ENCODE results near the gene ARPC1A.

The ARPC1A gene

DNA sequence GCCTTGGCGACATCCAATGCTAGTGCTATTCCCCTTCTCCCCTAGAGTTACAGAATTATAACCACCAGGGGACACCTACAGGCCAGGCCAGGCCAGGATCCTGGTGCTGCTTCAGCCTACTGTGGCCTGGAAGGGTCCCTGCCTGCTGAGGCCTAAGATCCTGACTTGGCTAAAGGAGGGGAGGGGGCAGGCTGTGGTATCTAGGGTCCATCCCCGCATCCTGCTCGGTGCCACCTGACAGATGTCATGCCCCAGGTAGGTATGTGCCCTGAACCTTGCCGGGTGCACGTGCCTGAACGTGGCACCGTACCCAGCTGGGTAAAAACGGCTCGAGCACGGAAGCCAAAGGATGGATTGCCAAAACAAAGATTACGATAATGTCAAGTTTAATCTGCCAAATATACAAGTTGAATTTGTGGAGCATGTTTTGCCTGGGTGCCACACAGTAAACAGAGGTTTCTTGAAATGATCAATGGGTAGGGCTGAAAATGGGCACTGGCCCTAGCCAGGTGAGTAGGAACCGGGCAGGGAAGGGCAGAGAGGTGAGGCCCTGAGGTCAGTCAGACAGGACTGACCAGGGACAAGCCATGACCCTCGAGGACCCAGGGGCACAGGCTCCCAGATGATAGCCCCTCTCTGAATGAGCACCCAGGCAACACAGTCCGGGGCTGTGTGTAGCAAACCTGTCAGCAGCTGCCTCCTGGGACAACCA, 70.1 kb downstream of the ARPC1A start:
- no peak overlapping the region for H3K4me3 ChIP-seq (ENCODE audit: insufficient read depth in 1 of 2, low read depth in 1 of 2, low read length in 2 of 2)
- no peak overlapping the region for H2BK15ac ChIP-seq (ENCODE audit: low read depth, poor library complexity, severe bottlenecking)
- DNase-seq, result no peak
- H3K23ac ChIP-seq (ENCODE audit: low read length in 2 of 2), result no peak overlapping the region
- no peak overlapping the region for H3K4me2 ChIP-seq (ENCODE audit: low read length, poor library complexity, severe bottlenecking)
- H3K36me3 ChIP-seq (ENCODE audit: control insufficient read depth in 1 of 2, insufficient read depth in 2 of 2, low read depth in 1 of 2, low read length in 2 of 2), result peaks cover 89% of the 10 kb centered on the region in 2 experiments
- H3K9me3 ChIP-seq (ENCODE audit: control insufficient read depth, low read length), result no peaks in the 10 kb centered on the region
- no peak overlapping the region for H3K14ac ChIP-seq (ENCODE audit: low read length in 2 of 2)
- no peaks in the 10 kb centered on the region for H3K27me3 ChIP-seq (ENCODE audit: control insufficient read depth in 1 of 2, insufficient read depth in 1 of 2, low read length in 2 of 2)
- H2BK5ac ChIP-seq (ENCODE audit: low read depth, low read length, poor library complexity, severe bottlenecking), result no peak overlapping the region
- H2AK5ac ChIP-seq (ENCODE audit: low read length, severe bottlenecking), result no peak overlapping the region
- no peak overlapping the region for H3K4ac ChIP-seq (ENCODE audit: low read depth in 1 of 2, low read length in 2 of 2)
- H3K27ac ChIP-seq (ENCODE audit: low read length, poor library complexity, severe bottlenecking), result no peak overlapping the region
- H3K18ac ChIP-seq (ENCODE audit: low read depth in 1 of 2, low read length in 2 of 2), result no peak overlapping the region
- no peak overlapping the region for H2AFZ ChIP-seq (ENCODE audit: low read depth, low read length)
- H2BK12ac ChIP-seq (ENCODE audit: low read length in 2 of 2), result no peak overlapping the region
- no peak overlapping the region for H4K91ac ChIP-seq (ENCODE audit: low read length)
- no peak overlapping the region for H4K8ac ChIP-seq (ENCODE audit: low read length)
- peaks cover 21% of the 10 kb centered on the region for H3K4me1 ChIP-seq (ENCODE audit: control insufficient read depth, insufficient read depth, low read depth, low read length)
- 96% methylated on average over 14 of the region's 14 CpGs for WGBS
- no peak overlapping the region for H2BK120ac ChIP-seq (ENCODE audit: low read depth, low read length)
- H3K9ac ChIP-seq (ENCODE audit: low read length), result no peak overlapping the region
- H3K79me1 ChIP-seq (replicated peaks; ENCODE audit: low read length, poor library complexity, severe bottlenecking), result peaks cover 37% of the 10 kb centered on the region

DNA sequence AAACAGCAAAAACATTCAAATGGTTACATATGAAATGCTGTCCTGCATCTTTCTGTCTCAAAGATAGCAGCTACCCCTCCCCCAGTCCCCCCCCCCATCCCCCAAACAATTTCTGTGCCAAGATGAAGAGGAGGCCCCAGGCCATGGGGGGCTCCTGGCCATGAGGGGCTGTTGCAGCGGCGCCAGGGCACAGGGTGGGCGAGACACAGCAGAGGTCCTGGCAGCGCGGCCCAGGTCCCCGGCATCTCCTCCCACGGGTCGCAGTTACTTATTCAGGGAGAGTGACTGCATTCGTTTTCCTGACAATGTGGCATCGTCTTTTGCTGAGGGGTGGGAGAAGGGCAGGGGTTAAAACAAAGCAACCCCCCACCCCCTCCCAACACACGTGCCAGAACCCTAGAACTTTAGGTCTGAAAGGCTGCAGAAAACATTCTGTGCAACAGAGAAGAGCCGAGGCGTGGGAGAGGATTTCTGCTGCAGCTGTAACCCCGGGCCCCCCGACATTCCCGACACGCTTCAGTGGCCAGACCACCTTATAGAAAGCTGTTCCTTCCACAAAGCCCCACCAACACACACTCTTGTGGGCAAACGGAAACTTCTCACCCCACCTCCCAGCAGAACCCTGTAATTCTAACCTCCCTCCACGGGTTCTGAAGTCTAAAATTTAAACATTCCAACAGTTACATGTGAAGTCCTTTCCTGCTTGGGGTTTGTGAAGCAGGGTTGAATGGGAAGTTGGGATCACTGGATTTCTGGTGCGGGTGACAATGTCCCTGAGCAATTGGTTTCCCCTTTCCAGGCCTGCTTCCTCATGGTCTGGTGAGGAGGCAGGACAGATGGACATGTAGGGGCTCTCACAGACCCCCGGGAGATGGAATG, 71.0 kb downstream of the ARPC1A start:
- no peak overlapping the region for H3K9ac ChIP-seq (ENCODE audit: low read length)
- H2BK12ac ChIP-seq (ENCODE audit: low read length in 2 of 2), result no peak overlapping the region
- H2BK5ac ChIP-seq (ENCODE audit: low read depth, low read length, poor library complexity, severe bottlenecking), result no peak overlapping the region
- DNase-seq, result no peak
- no peak overlapping the region for H4K8ac ChIP-seq (ENCODE audit: low read length)
- H3K27me3 ChIP-seq (ENCODE audit: control insufficient read depth in 1 of 2, insufficient read depth in 1 of 2, low read length in 2 of 2), result no peaks in the 10 kb centered on the region
- H3K4me3 ChIP-seq (ENCODE audit: insufficient read depth in 1 of 2, low read depth in 1 of 2, low read length in 2 of 2), result no peak overlapping the region
- peaks cover 40% of the 10 kb centered on the region for H3K79me1 ChIP-seq (replicated peaks; ENCODE audit: low read length, poor library complexity, severe bottlenecking)
- 90% methylated on average over 16 of the region's 21 CpGs for WGBS
- no peak overlapping the region for H3K4me2 ChIP-seq (ENCODE audit: low read length, poor library complexity, severe bottlenecking)
- H3K27ac ChIP-seq (ENCODE audit: low read length, poor library complexity, severe bottlenecking), result peak overlapping the region; percentile 18
- H3K4ac ChIP-seq (ENCODE audit: low read depth in 1 of 2, low read length in 2 of 2), result no peak overlapping the region
- no peak overlapping the region for H3K14ac ChIP-seq (ENCODE audit: low read length in 2 of 2)
- no peak overlapping the region for H3K18ac ChIP-seq (ENCODE audit: low read depth in 1 of 2, low read length in 2 of 2)
- no peak overlapping the region for H2AFZ ChIP-seq (ENCODE audit: low read depth, low read length)
- no peak overlapping the region for H3K23ac ChIP-seq (ENCODE audit: low read length in 2 of 2)
- H2BK120ac ChIP-seq (ENCODE audit: low read depth, low read length), result no peak overlapping the region
- no peak overlapping the region for H4K91ac ChIP-seq (ENCODE audit: low read length)
- H2BK15ac ChIP-seq (ENCODE audit: low read depth, poor library complexity, severe bottlenecking), result no peak overlapping the region
- peaks cover 21% of the 10 kb centered on the region for H3K4me1 ChIP-seq (ENCODE audit: control insufficient read depth, insufficient read depth, low read depth, low read length)
- peaks cover 86 to 88% of the 10 kb centered on the region in 2 experiments for H3K36me3 ChIP-seq (ENCODE audit: control insufficient read depth in 1 of 2, insufficient read depth in 2 of 2, low read depth in 1 of 2, low read length in 2 of 2)
- H3K9me3 ChIP-seq (ENCODE audit: control insufficient read depth, low read length), result no peaks in the 10 kb centered on the region
- no peak overlapping the region for H2AK5ac ChIP-seq (ENCODE audit: low read length, severe bottlenecking)

DNA sequence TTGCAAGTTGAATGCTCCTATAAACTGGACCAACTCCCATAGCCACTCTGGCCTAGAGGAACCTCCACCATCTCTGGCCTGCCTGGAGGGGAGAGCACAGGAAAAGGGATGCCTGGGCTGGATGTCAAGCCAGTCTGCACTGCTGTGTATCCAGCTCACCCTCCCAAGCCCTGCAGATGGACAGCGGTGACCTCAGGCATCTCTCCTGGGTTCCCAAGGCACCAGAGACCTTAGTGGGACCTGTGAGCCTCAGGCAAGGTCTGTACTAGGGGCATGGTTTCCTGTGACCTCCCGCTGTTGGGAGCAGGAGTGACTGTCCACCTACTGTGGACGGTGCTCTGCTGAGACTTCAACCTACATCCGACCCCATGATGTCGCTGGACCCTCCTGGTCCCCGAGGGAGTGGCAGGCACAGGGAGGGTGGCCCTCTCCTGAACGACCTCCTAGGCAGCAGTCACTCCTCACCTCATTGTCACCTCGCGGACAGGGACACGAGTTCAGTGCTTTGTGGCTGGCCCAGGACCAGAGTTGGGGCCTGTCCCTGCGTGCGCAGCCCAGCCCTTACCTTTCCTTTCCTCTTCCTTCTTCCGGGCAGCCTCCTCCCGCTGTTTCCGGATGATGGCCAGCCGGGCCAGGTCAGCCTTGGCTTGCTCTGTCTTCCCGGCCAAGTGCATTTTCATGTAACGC, 71.7 kb downstream of the ARPC1A start:
- no peak overlapping the region for H3K27ac ChIP-seq (ENCODE audit: low read length, poor library complexity, severe bottlenecking)
- no peak overlapping the region for H2BK12ac ChIP-seq (ENCODE audit: low read length in 2 of 2)
- H3K23ac ChIP-seq (ENCODE audit: low read length in 2 of 2), result no peak overlapping the region
- peaks cover 18% of the 10 kb centered on the region for H3K4me1 ChIP-seq (ENCODE audit: control insufficient read depth, insufficient read depth, low read depth, low read length)
- no peak overlapping the region for H3K4me3 ChIP-seq (ENCODE audit: insufficient read depth in 1 of 2, low read depth in 1 of 2, low read length in 2 of 2)
- H3K9me3 ChIP-seq (ENCODE audit: control insufficient read depth, low read length), result no peaks in the 10 kb centered on the region
- H2AFZ ChIP-seq (ENCODE audit: low read depth, low read length), result no peak overlapping the region
- no peak overlapping the region for H2AK5ac ChIP-seq (ENCODE audit: low read length, severe bottlenecking)
- H3K36me3 ChIP-seq (ENCODE audit: control insufficient read depth in 1 of 2, insufficient read depth in 2 of 2, low read depth in 1 of 2, low read length in 2 of 2), result peaks cover 85 to 86% of the 10 kb centered on the region in 2 experiments
- no peak overlapping the region for H3K14ac ChIP-seq (ENCODE audit: low read length in 2 of 2)
- peaks cover 41% of the 10 kb centered on the region for H3K79me1 ChIP-seq (replicated peaks; ENCODE audit: low read length, poor library complexity, severe bottlenecking)
- H2BK5ac ChIP-seq (ENCODE audit: low read depth, low read length, poor library complexity, severe bottlenecking), result no peak overlapping the region
- H3K4ac ChIP-seq (ENCODE audit: low read depth in 1 of 2, low read length in 2 of 2), result no peak overlapping the region
- H2BK15ac ChIP-seq (ENCODE audit: low read depth, poor library complexity, severe bottlenecking), result no peak overlapping the region
- no peaks in the 10 kb centered on the region for H3K27me3 ChIP-seq (ENCODE audit: control insufficient read depth in 1 of 2, insufficient read depth in 1 of 2, low read length in 2 of 2)
- no peak overlapping the region for H3K9ac ChIP-seq (ENCODE audit: low read length)
- no peak overlapping the region for H2BK120ac ChIP-seq (ENCODE audit: low read depth, low read length)
- H4K8ac ChIP-seq (ENCODE audit: low read length), result peak overlapping the region; percentile 31
- 92% methylated on average over 18 of the region's 18 CpGs for WGBS
- peak overlapping the region; percentile 55 for H4K91ac ChIP-seq (ENCODE audit: low read length)
- DNase-seq, result no peak
- no peak overlapping the region for H3K18ac ChIP-seq (ENCODE audit: low read depth in 1 of 2, low read length in 2 of 2)
- no peak overlapping the region for H3K4me2 ChIP-seq (ENCODE audit: low read length, poor library complexity, severe bottlenecking)
